ENCODE measurements around the gene LHX3.

- no peak for TF ChIP-seq CTCF (IDR thresholded peaks at IDR 0.05)
- no peak for TF ChIP-seq POLR2A (IDR thresholded peaks at IDR 0.05)
These were observed 14.3 kb upstream of the LHX3 start for GRCh38 chr9:136219276-136219675.

Data from uterus (tissue), 2 donors.